GM12892 (cell line): Measurements from ENCODE around the gene SIPA1L3.

Experiments
- POLR2A ChIP-seq: IDR thresholded peaks from 2 replicates; pipeline ENCODE4 v1.6.1; 2011; ENCODE audit warnings: low read depth, low read length, control low read depth
- POLR2AphosphoS5 ChIP-seq: IDR thresholded peaks from 2 replicates; pipeline ENCODE4 v1.6.1; 2011; ENCODE audit warnings: low read depth, low read length, control low read depth
- TAF1 ChIP-seq: IDR thresholded peaks from 2 replicates; pipeline ENCODE4 v1.6.1; 2011; ENCODE audit warnings: low read depth, mild to moderate bottlenecking, control low read depth, low read length, borderline replicate concordance

GRCh38 chr19:38004186-38004520 lies 97.1 kb downstream of the SIPA1L3 start:
- no peak for TF ChIP-seq POLR2A
- TF ChIP-seq POLR2AphosphoS5 = no peak
- TF ChIP-seq TAF1 = no peak
